IPS-20b (cell line): Measurements from ENCODE around the gene ATP5F1E.

Source experiments
- H3K27ac ChIP-seq: one replicate; pipeline ENCODE4 v1.5.1; 2013; ENCODE audit warnings: low read length
- H3K27me3 ChIP-seq: 2 replicates; pipeline ENCODE4 v1.6.1; 2013; ENCODE audit warnings: mild to moderate bottlenecking, low read length, inconsistent platforms; ENCODE audit not compliant: insufficient read depth
- H3K36me3 ChIP-seq: 2 replicates; pipeline ENCODE4 v1.6.1; 2013; ENCODE audit warnings: low read depth, mild to moderate bottlenecking, inconsistent platforms, low read length, moderate library complexity; ENCODE audit not compliant: insufficient read depth
- H3K4me1 ChIP-seq: 2 replicates; pipeline ENCODE4 v1.6.1; 2013; ENCODE audit warnings: mild to moderate bottlenecking, control low read depth, inconsistent platforms, low read length, moderate library complexity; ENCODE audit not compliant: insufficient read depth
- H3K4me3 ChIP-seq: 2 replicates; pipeline ENCODE4 v1.5.1; 2013; ENCODE audit warnings: mild to moderate bottlenecking, low read length, inconsistent platforms
- H3K9ac ChIP-seq: 2 replicates; pipeline ENCODE4 v1.6.1; 2013; ENCODE audit warnings: low read depth, mild to moderate bottlenecking, inconsistent platforms, low read length, moderate library complexity
- H3K9me3 ChIP-seq: 2 replicates; pipeline ENCODE4 v1.6.1; 2013; ENCODE audit warnings: mild to moderate bottlenecking, low read depth, low read length, inconsistent platforms; ENCODE audit not compliant: insufficient read depth

Gene ATP5F1E

GRCh38 chr20:59030911-59031563 is 1.1 kb downstream of the ATP5F1E start:
- H3K36me3 ChIP-seq: peaks cover 70% of the 10 kb centered on the region
- peaks cover 59% of the 10 kb centered on the region for H3K27me3 ChIP-seq
- peak overlapping the region; percentile 83 for H3K4me3 ChIP-seq
- peaks cover 7% of the 10 kb centered on the region; the same call in 1 of the 2 replicates for H3K4me1 ChIP-seq
- H3K9me3 ChIP-seq: no peaks in the 10 kb centered on the region
- H3K9ac ChIP-seq: peak overlapping the region; percentile 92; the same call in 1 of the 2 replicates
- H3K27ac ChIP-seq: no peak overlapping the region

GRCh38 chr20:59028812-59029211 is 3.3 kb downstream of the ATP5F1E start:
- peaks cover 65% of the 10 kb centered on the region for H3K27me3 ChIP-seq
- H3K36me3 ChIP-seq: peaks cover 71% of the 10 kb centered on the region
- no peak overlapping the region for H3K27ac ChIP-seq
- H3K9me3 ChIP-seq: no peaks in the 10 kb centered on the region
- H3K9ac ChIP-seq: no peak overlapping the region
- H3K4me1 ChIP-seq: peaks cover 18% of the 10 kb centered on the region
- H3K4me3 ChIP-seq: no peak overlapping the region

- Histone ChIP-seq H3K9me3 (no peaks in the 10 kb centered on the region), H3K4me1 (peaks cover 18% of the 10 kb centered on the region), H3K36me3 (peaks cover 75% of the 10 kb centered on the region), H3K27me3 (peaks cover 65% of the 10 kb centered on the region), H3K4me3 (no peak overlapping the region), H3K9ac (no peak overlapping the region), H3K27ac (no peak overlapping the region)
Observed at GRCh38 chr20:59027741-59028320, 4.3 kb downstream of the ATP5F1E start.

GRCh38 chr20:59026904-59027740 is 5.0 kb downstream of the ATP5F1E start:
- Histone ChIP-seq H3K9ac (no peak overlapping the region), H3K4me1 (peaks cover 18% of the 10 kb centered on the region), H3K27me3 (peaks cover 65% of the 10 kb centered on the region), H3K27ac (no peak overlapping the region), H3K36me3 (peaks cover 80% of the 10 kb centered on the region), H3K9me3 (no peaks in the 10 kb centered on the region), H3K4me3 (no peak overlapping the region)

GRCh38 chr20:59025511-59025910 is 6.6 kb downstream of the ATP5F1E start:
- Histone ChIP-seq H3K4me1 (peaks cover 11% of the 10 kb centered on the region), H3K9me3 (no peaks in the 10 kb centered on the region), H3K36me3 (peaks cover 80% of the 10 kb centered on the region), H3K9ac (no peak overlapping the region; the same call in 1 of the 2 replicates), H3K27ac (no peak overlapping the region), H3K27me3 (peaks cover 50% of the 10 kb centered on the region), H3K4me3 (no peak overlapping the region)

GRCh38 chr20:59025086-59025485 is 7.0 kb downstream of the ATP5F1E start:
- Histone ChIP-seq H3K27me3 (peaks cover 46% of the 10 kb centered on the region), H3K27ac (no peak overlapping the region), H3K9me3 (no peaks in the 10 kb centered on the region), H3K36me3 (peaks cover 75% of the 10 kb centered on the region), H3K9ac (no peak overlapping the region; the same call in 1 of the 2 replicates), H3K4me1 (peaks cover 11% of the 10 kb centered on the region), H3K4me3 (no peak overlapping the region)

- H3K9me3 ChIP-seq: no peaks in the 10 kb centered on the region
- H3K9ac ChIP-seq: no peak overlapping the region
- peaks cover 11% of the 10 kb centered on the region for H3K4me1 ChIP-seq
- H3K36me3 ChIP-seq: peaks cover 66% of the 10 kb centered on the region
- H3K4me3 ChIP-seq: no peak overlapping the region
- no peak overlapping the region for H3K27ac ChIP-seq
- peaks cover 36% of the 10 kb centered on the region for H3K27me3 ChIP-seq
Observed at GRCh38 chr20:59024111-59024530, 8.0 kb downstream of the ATP5F1E start.

GRCh38 chr20:59023616-59024015 is 8.5 kb downstream of the ATP5F1E start:
- H3K36me3 ChIP-seq: peaks cover 61% of the 10 kb centered on the region
- H3K4me3 ChIP-seq: no peak overlapping the region
- no peaks in the 10 kb centered on the region for H3K9me3 ChIP-seq
- peaks cover 11% of the 10 kb centered on the region for H3K4me1 ChIP-seq
- H3K27ac ChIP-seq: no peak overlapping the region
- peaks cover 31% of the 10 kb centered on the region for H3K27me3 ChIP-seq
- no peak overlapping the region for H3K9ac ChIP-seq

GRCh38 chr20:59022754-59023153 is 9.4 kb downstream of the ATP5F1E start:
- Histone ChIP-seq H3K27ac (no peak overlapping the region), H3K4me1 (peaks cover 11% of the 10 kb centered on the region), H3K9ac (no peak overlapping the region), H3K4me3 (no peak overlapping the region), H3K36me3 (peaks cover 52% of the 10 kb centered on the region), H3K9me3 (no peaks in the 10 kb centered on the region), H3K27me3 (peaks cover 23% of the 10 kb centered on the region)

- Histone ChIP-seq H3K36me3 (peaks cover 35% of the 10 kb centered on the region), H3K9me3 (no peaks in the 10 kb centered on the region), H3K27ac (no peak overlapping the region), H3K4me3 (no peak overlapping the region), H3K9ac (no peak overlapping the region), H3K27me3 (peaks cover 5% of the 10 kb centered on the region), H3K4me1 (peaks cover 11% of the 10 kb centered on the region)
Observed at GRCh38 chr20:59020938-59021551, 11.1 kb downstream of the ATP5F1E start.

- no peak within 1 kb of the TSS for H3K9ac ChIP-seq
- no peak within 1 kb of the TSS for H3K4me3 ChIP-seq
- peaks cover 17% of the 10 kb centered on the region; the same call in 1 of the 2 replicates for H3K36me3 ChIP-seq
- no peaks in the 10 kb centered on the region for H3K4me1 ChIP-seq
- H3K27ac ChIP-seq: no peak within 1 kb of the TSS
- H3K27me3 ChIP-seq: peaks cover under 1% of the 10 kb centered on the region; the same call in 1 of the 2 replicates
- no peaks in the 10 kb centered on the region for H3K9me3 ChIP-seq
Observed at GRCh38 chr20:59019217-59019616, 12.9 kb downstream of the ATP5F1E start, which contains the start of gene TUBB1. Gene TUBB1 (plus strand): TSS chr20:59019429. CDS start chr20:59019523, 94 bp downstream.
